Lung (tissue), 12 donors: ENCODE data around the gene PLEKHM3. TPM values are rescaled to one million over a fixed set of nuclear protein-coding genes. Genes with fewer than 3 reads are reported as not detected.

Experiments used
- ATAC-seq: fragments of 200-7000 bp; cut with Tn5 transposase; one replicate; pipeline ENCODE4 v1.9.1; 2020; ENCODE audit warnings: moderate number of reproducible peaks; ENCODE audit not compliant: insufficient read depth, low FRiP score
- DNase-seq, 3 donors: peaks; one replicate each; pipeline ENCODE4 v3.0.0-alpha.2; 2013 to 2017
- H3K27ac ChIP-seq, 2 donors: one replicate each; pipeline ENCODE4 v1.5.1; 2013; ENCODE audit warnings: mild to moderate bottlenecking in 2 of 2, moderate library complexity in 2 of 2, control low read depth in 1 of 2, inconsistent platforms in 1 of 2, low read depth in 1 of 2, low read length in 1 of 2
- H3K27me3 ChIP-seq, 3 donors: one replicate each; pipeline ENCODE4 v1.5.1; 2013; ENCODE audit warnings: low read length in 2 of 3; ENCODE audit not compliant: control insufficient read depth in 3 of 3, insufficient read depth in 3 of 3
- H3K36me3 ChIP-seq, 4 donors: one replicate each; pipeline ENCODE4 v1.5.1; 2013; ENCODE audit warnings: low read length in 4 of 4, mild to moderate bottlenecking in 1 of 4, moderate library complexity in 1 of 4; ENCODE audit not compliant: control insufficient read depth in 4 of 4, insufficient read depth in 4 of 4
- H3K4me1 ChIP-seq, 5 donors: one replicate each; pipeline ENCODE4 v1.5.1; 2013; ENCODE audit warnings: low read length in 5 of 5, mild to moderate bottlenecking in 2 of 5, moderate library complexity in 1 of 5; ENCODE audit not compliant: control insufficient read depth in 5 of 5, insufficient read depth in 5 of 5
- H3K4me3 ChIP-seq: one replicate; pipeline ENCODE4 v1.5.1; 2013; ENCODE audit warnings: mild to moderate bottlenecking, control low read depth, moderate library complexity
- H3K9ac ChIP-seq, 2 donors: one replicate each; pipeline ENCODE4 v1.5.1; 2013; ENCODE audit warnings: low read length in 2 of 2, control low read depth in 1 of 2; ENCODE audit not compliant: insufficient read depth in 1 of 2
- H3K9me3 ChIP-seq, 4 donors: one replicate each; pipeline ENCODE4 v1.5.1; 2013; ENCODE audit warnings: low read length in 3 of 4, mild to moderate bottlenecking in 1 of 4, moderate library complexity in 1 of 4; ENCODE audit not compliant: control insufficient read depth in 4 of 4, insufficient read depth in 3 of 4
- CTCF ChIP-seq: IDR thresholded peaks from 2 replicates; pipeline ENCODE4 v1.5.1; 2012; ENCODE audit warnings: mild to moderate bottlenecking; ENCODE audit errors: control extremely low read depth, extremely low read depth
- WGBS, 2 donors: extraction: QIAGEN DNeasy Blood & Tissue Kit; methylation state at CpG; one replicate each; pipeline ENCODE4 v1.1.7; 2013; 5-methylcytosine and 5-hydroxymethylcytosine counted together
- polyA plus RNA-seq, 2 donors: library from polyadenylated mRNA; stranded (reverse); fragments of 200-250 nt; gene quantifications; one replicate each; pipeline ENCODE4 v1.2.1, GENCODE V29; 2013
- total RNA-seq, 2 donors: library from RNA; depleted of rRNA in 1 of 2; stranded (reverse); fragments of >200 nt in 1 of 2; gene quantifications; one replicate each; pipeline ENCODE4 v1.2.1, GENCODE V29; 2014 to 2021
- donor health status: control.
- donor health status: control.
- donor health status: Bipolar disorder and iron deficiency.
- donor health status: healthy.
- donor health status: DM: yes; HTN: yes; CAD: no.

PLEKHM3 gene
- total and polyA plus RNA-seq, 4 donors = 5.6 to 32.9 (median 12.4) TPM

DNA sequence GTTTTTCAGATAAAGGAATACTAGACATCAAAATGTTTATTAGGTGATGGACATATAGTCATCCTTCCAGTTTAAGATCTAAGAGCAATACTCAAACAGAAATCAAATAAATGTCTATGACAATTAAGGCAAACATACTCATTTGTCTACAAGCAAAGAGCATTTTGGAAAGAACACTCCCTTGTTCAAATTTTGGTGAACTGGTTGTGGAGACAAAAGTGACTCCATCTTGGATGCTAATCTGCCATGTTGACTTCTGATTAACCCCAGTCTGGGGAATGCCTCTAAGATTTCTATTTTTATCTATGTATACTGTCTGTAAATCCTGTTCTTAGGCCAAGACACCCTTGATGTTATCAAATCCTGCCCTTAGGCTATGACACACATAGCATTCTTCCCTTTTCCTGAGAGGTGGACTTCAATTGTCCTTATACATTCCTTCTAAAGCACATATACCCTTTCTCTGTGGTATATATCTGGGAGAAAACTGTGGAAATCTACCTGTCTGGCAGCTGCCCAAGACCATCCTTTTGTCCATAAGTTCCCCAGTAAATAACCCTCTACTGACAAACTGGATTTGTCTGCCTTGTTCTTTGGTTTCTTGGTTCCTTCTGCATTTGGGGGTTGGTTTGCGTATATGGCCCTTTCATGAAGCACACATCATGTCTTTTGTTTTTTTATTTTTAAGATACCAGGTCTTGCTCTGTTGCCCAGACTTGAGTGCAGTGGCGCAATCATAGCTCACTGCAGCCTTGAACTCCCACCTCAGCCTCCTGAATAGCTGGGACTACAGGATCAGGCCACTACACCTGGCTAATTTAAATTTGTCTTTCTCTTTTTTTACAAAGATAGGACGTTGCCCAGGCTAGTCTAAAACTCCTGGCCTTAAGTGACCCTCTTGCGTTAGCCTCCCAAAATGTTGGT is 12.5 kb upstream of the PLEKHM3 start:
- no peaks in the 10 kb centered on the region for H3K4me1 ChIP-seq
- H3K9me3 ChIP-seq = no peaks in the 10 kb centered on the region
- DNase-seq (no peak), ATAC-seq (no peak)
- no peak for TF ChIP-seq CTCF
- H3K27ac ChIP-seq = no peak overlapping the region
- H3K9ac ChIP-seq = no peak overlapping the region
- H3K4me3 ChIP-seq = no peak overlapping the region
- H3K36me3 ChIP-seq = no peaks in the 10 kb centered on the region
- H3K27me3 ChIP-seq = no peaks in the 10 kb centered on the region
- 70 to 79% methylated on average over 4 of the region's 4 CpGs for WGBS, 2 donors

DNA sequence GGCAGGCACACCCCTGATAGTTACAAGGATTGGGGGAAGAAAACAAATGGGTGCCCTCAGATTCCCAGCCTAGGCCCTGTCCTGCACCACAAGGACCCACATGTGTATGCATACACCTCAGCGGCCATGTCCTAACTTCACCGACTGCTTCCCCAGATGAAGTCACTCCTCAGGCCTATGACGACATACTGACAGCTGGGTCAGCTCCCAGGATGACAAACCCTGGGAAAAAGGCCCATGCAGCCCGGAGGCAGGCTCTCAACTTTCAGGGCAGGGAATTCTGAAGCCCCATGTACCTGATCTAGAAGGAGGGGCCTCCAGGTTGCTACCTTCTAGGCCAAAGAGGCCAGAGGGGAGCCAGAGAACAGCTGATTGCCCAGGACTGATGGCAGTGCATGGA is 11.0 kb upstream of the PLEKHM3 start:
- H3K4me3 ChIP-seq = no peak overlapping the region
- no peak for ATAC-seq

GRCh38 chr2:208034503-208035140 is 9.3 kb upstream of the PLEKHM3 start:
- Histone ChIP-seq H3K27ac (no peak overlapping the region), H3K36me3 (no peaks in the 10 kb centered on the region), H3K4me1 (peaks cover 0 to 5% (median 0%) of the 10 kb centered on the region in 5 donors), H3K9ac (no peak overlapping the region), H3K4me3 (no peak overlapping the region), H3K9me3 (no peaks in the 10 kb centered on the region), H3K27me3 (no peaks in the 10 kb centered on the region)
- TF ChIP-seq CTCF = no peak
- no peak for ATAC-seq
- no peak for DNase-seq
- 86 to 90% methylated on average over 4 of the region's 4 CpGs for WGBS, 2 donors

More for the DNA sequence above, 11.0 kb upstream of the PLEKHM3 start:
- H3K36me3 ChIP-seq = no peaks in the 10 kb centered on the region
- no peak overlapping the region for H3K27ac ChIP-seq
- H3K9me3 ChIP-seq = no peaks in the 10 kb centered on the region
- peaks cover 0 to 5% (median 0%) of the 10 kb centered on the region in 5 donors for H3K4me1 ChIP-seq
- no peak for TF ChIP-seq CTCF
- 47 to 49% methylated on average over 4 of the region's 4 CpGs for WGBS, 2 donors
- no peak for DNase-seq
- no peaks in the 10 kb centered on the region for H3K27me3 ChIP-seq
- H3K9ac ChIP-seq = no peak overlapping the region
